HG03342 (cell line): Measurements from ENCODE around the gene ZNF579.
"Not testable (repeated sequence)": the region's sequence is repeated elsewhere in the genome, so short reads cannot be mapped to it uniquely, and the experiment has no call there.

Experiments
- ATAC-seq: cut with Tn5 transposase; IDR thresholded peaks from one replicate; pipeline ENCODE4 v1.9.1; 2021; ENCODE audit warnings: mild to moderate bottlenecking, moderate library complexity; ENCODE audit not compliant: unreplicated experiment

The ZNF579 gene

GRCh38 chr19:55542292-55542855, 38.3 kb downstream of the ZNF579 start:
- no peak for ATAC-seq

- no peak for ATAC-seq
Measured at GRCh38 chr19:55541091-55541490, 39.6 kb downstream of the ZNF579 start.

- no peak for ATAC-seq
Measured at GRCh38 chr19:55540619-55541018, 40.0 kb downstream of the ZNF579 start.

GRCh38 chr19:55539090-55539984, 41.3 kb downstream of the ZNF579 start:
- no peak for ATAC-seq

GRCh38 chr19:55538132-55538531, 42.5 kb downstream of the ZNF579 start:
- ATAC-seq: no peak

GRCh38 chr19:55537741-55538111, 42.9 kb downstream of the ZNF579 start:
- ATAC-seq: no peak

GRCh38 chr19:55536951-55537740, 43.5 kb downstream of the ZNF579 start, which contains the start of gene SBK2:
TSS of gene SBK2 (minus strand) at chr19:55537133. CDS start at chr19:55536294, 839 bp downstream.
- no peak for ATAC-seq

GRCh38 chr19:55536366-55536765, 44.3 kb downstream of the ZNF579 start:
- ATAC-seq: no peak

- no peak for ATAC-seq
Measured at GRCh38 chr19:55535965-55536350, 44.7 kb downstream of the ZNF579 start.

GRCh38 chr19:55535173-55535964, 45.3 kb downstream of the ZNF579 start:
- no peak for ATAC-seq

- not testable (repeated sequence) for ATAC-seq
Measured at GRCh38 chr19:55534280-55534679, 46.4 kb downstream of the ZNF579 start.

- no peak for ATAC-seq
Measured at GRCh38 chr19:55530996-55531395, 49.7 kb downstream of the ZNF579 start.

GRCh38 chr19:55529636-55530234, 50.9 kb downstream of the ZNF579 start:
- no peak for ATAC-seq

- ATAC-seq: no peak
Measured at GRCh38 chr19:55528030-55528803, 52.4 kb downstream of the ZNF579 start.

GRCh38 chr19:55527197-55528029, 53.2 kb downstream of the ZNF579 start:
- ATAC-seq: no peak
